ENCODE data around the gene CDK17.
"Not testable (repeated sequence)": the region's sequence is repeated elsewhere in the genome, so short reads cannot be mapped to it uniquely, and the experiment has no call there.

CDK17 gene

GRCh38 chr12:96419576-96420276 lies 19.5 kb upstream of the CDK17 start:
- no peak overlapping the region for H3K4me3 ChIP-seq (ENCODE audit: low read depth, low read length)
- peak; percentile 72 for DNase-seq (ENCODE audit: low read depth)
- TF ChIP-seq CTCF (IDR thresholded peaks at IDR 0.05; ENCODE audit: insufficient read depth, low read depth, low read length, missing control alignments): no peak

DNA sequence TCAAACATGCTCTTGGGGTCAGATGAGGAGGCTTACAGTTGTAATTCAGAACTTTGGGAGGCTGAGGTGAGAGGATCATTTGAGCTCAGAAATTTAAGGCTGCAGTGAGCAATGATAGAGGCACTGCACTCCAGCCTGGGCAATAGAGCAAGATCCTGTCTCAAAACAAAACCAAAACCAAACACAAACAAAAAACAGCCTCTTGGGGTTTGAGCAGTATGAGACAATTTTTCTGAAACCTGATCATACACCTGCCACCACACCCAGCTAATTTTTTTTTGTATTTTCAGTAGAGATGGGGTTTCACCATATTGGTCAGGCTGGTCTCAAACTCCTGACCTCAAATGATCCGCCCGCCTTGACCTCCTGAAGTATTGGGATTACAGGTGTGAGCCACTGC lies 17.4 kb upstream of the CDK17 start:
- peak; percentile 66 for DNase-seq (ENCODE audit: low read depth)
- H3K4me3 ChIP-seq (ENCODE audit: low read depth, low read length): not testable (repeated sequence)

DNA sequence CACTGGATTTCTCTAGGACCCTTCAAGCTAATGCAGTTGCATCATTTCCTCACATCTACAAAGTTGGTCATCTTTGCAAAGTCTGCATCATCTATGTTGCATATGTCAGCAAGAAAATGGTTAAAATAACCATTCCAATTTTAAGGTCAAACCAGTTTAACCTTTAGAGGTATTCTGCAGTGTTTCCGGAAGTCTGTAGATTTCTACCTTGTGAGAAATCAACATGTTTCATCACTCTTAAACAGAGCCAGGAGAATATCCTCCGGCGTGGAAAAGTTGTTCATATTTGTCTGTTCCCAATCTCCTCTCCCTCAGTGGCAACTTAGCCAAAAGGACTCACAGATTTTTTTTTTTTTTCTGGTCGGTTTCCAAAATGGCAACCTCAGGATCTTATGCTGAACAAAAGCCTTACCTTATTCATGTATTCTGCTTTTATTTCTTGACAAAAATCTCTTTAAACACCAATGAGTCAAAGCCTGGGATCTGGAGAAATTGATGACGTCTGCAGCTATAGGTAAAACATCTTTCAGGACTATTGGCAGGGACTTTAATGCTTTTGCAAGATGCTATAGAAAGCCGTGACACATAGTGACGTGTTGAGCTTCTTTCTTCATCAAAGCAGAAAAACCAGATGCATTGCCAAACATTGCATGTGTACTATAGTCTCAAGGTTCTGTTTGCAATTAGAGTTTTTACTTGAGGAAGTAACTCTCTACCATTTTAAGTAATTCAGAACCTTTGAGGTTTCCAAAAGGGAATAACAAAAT lies 16.0 kb upstream of the CDK17 start:
- DNase-seq (ENCODE audit: low read depth): no peak
- H3K4me3 ChIP-seq (ENCODE audit: low read depth, low read length): no peak overlapping the region
- no peak for TF ChIP-seq CTCF (IDR thresholded peaks at IDR 0.05; ENCODE audit: insufficient read depth, low read depth, low read length, missing control alignments)

- no peak for DNase-seq (ENCODE audit: low read depth)
- TF ChIP-seq CTCF (IDR thresholded peaks at IDR 0.05; ENCODE audit: insufficient read depth, low read depth, low read length, missing control alignments): no peak
- no peak overlapping the region for H3K4me3 ChIP-seq (ENCODE audit: low read depth, low read length)
Observed at GRCh38 chr12:96414637-96415036, 14.4 kb upstream of the CDK17 start.

GRCh38 chr12:96412431-96412830 lies 12.2 kb upstream of the CDK17 start:
- no peak overlapping the region for H3K4me3 ChIP-seq (ENCODE audit: low read depth, low read length)
- DNase-seq (ENCODE audit: low read depth): no peak
- TF ChIP-seq CTCF (IDR thresholded peaks at IDR 0.05; ENCODE audit: insufficient read depth, low read depth, low read length, missing control alignments): no peak

GRCh38 chr12:96409731-96410130 lies 9.5 kb upstream of the CDK17 start:
- no peak for DNase-seq (ENCODE audit: low read depth)

More at GRCh38 chr12:96409731-96410130, 9.5 kb upstream of the CDK17 start:
- H3K4me3 ChIP-seq (ENCODE audit: low read depth, low read length): no peak overlapping the region
- no peak for TF ChIP-seq CTCF (IDR thresholded peaks at IDR 0.05; ENCODE audit: insufficient read depth, low read depth, low read length, missing control alignments)

Data from GM12865 (cell line).